NT2/D1 (cell line): ENCODE measurements around the gene ROR1.

Source experiments
- DNase-seq: peaks from one replicate; pipeline ENCODE4 v3.0.0-alpha.2; 2011; ENCODE audit warnings: low read depth, low spot score
- H3K27me3 ChIP-seq: 2 replicates; pipeline ENCODE4 v1.6.0; 2011; ENCODE audit warnings: mild to moderate bottlenecking; ENCODE audit not compliant: insufficient read length, insufficient read depth
- H3K36me3 ChIP-seq: 2 replicates; pipeline ENCODE4 v1.6.1; 2011; ENCODE audit warnings: mild to moderate bottlenecking, low read length, mixed read lengths; ENCODE audit not compliant: insufficient read depth, insufficient read length
- H3K4me1 ChIP-seq: 2 replicates; pipeline ENCODE4 v1.5.1; 2011; ENCODE audit not compliant: insufficient read depth, insufficient read length
- H3K4me3 ChIP-seq: 2 replicates; pipeline ENCODE4 v1.5.1; 2011; ENCODE audit warnings: low read depth; ENCODE audit not compliant: insufficient read length
- H3K9ac ChIP-seq: 2 replicates; pipeline ENCODE4 v1.6.0; 2011; ENCODE audit warnings: low read depth; ENCODE audit not compliant: insufficient read length
- H3K9me3 ChIP-seq: 2 replicates; pipeline ENCODE4 v1.5.1; 2011; ENCODE audit warnings: mild to moderate bottlenecking, low read length; ENCODE audit not compliant: insufficient read depth
- SUZ12 ChIP-seq: IDR thresholded peaks from 2 replicates; pipeline ENCODE4 v1.6.1; 2011; ENCODE audit not compliant: insufficient read length, insufficient read depth; ENCODE audit errors: extremely low read depth
- YY1 ChIP-seq: IDR thresholded peaks from 2 replicates; pipeline ENCODE4 v1.6.1; 2011; ENCODE audit not compliant: insufficient read length, insufficient read depth
- ZNF274 ChIP-seq: IDR thresholded peaks from 2 replicates; pipeline ENCODE4 v1.6.1; 2011; ENCODE audit warnings: mild to moderate bottlenecking, low read depth, low read length

The ROR1 gene

GRCh38 chr1:63960326-63960725 is 186.5 kb downstream of the ROR1 start:
- TF ChIP-seq YY1 (no peak), ZNF274 (no peak), SUZ12 (no peak)
- Histone ChIP-seq H3K9ac (no peak overlapping the region), H3K36me3 (no peaks in the 10 kb centered on the region), H3K4me1 (no peaks in the 10 kb centered on the region), H3K4me3 (no peak overlapping the region), H3K27me3 (no peaks in the 10 kb centered on the region), H3K9me3 (peaks cover 7% of the 10 kb centered on the region; the same call in 1 of the 2 replicates)
- no peak for DNase-seq

GRCh38 chr1:63966016-63966415 is 192.2 kb downstream of the ROR1 start:
- no peak for TF ChIP-seq SUZ12
- no peak for TF ChIP-seq YY1
- TF ChIP-seq ZNF274 = no peak
- DNase-seq = no peak
- Histone ChIP-seq H3K9me3 (no peaks in the 10 kb centered on the region; the same call in 1 of the 2 replicates), H3K4me3 (no peak overlapping the region), H3K36me3 (no peaks in the 10 kb centered on the region), H3K27me3 (no peaks in the 10 kb centered on the region), H3K4me1 (no peaks in the 10 kb centered on the region), H3K9ac (no peak overlapping the region)

- H3K27me3 ChIP-seq = no peaks in the 10 kb centered on the region
- no peaks in the 10 kb centered on the region; the same call in 1 of the 2 replicates for H3K9me3 ChIP-seq
- no peak overlapping the region for H3K9ac ChIP-seq
- TF ChIP-seq ZNF274 (no peak), SUZ12 (no peak), YY1 (no peak)
- DNase-seq = no peak
- no peaks in the 10 kb centered on the region for H3K4me1 ChIP-seq
- no peaks in the 10 kb centered on the region for H3K36me3 ChIP-seq
- no peak overlapping the region for H3K4me3 ChIP-seq
Observed at GRCh38 chr1:63967901-63968300, 194.1 kb downstream of the ROR1 start.

GRCh38 chr1:63968663-63969440 is 195.0 kb downstream of the ROR1 start:
- DNase-seq = no peak

GRCh38 chr1:63969441-63969901 is 195.7 kb downstream of the ROR1 start:
- no peaks in the 10 kb centered on the region; the same call in 1 of the 2 replicates for H3K9me3 ChIP-seq
- TF ChIP-seq SUZ12 (no peak), ZNF274 (no peak), YY1 (no peak)
- no peaks in the 10 kb centered on the region for H3K36me3 ChIP-seq
- no peaks in the 10 kb centered on the region for H3K4me1 ChIP-seq
- DNase-seq = no peak
- H3K4me3 ChIP-seq = no peak overlapping the region
- H3K27me3 ChIP-seq = no peaks in the 10 kb centered on the region
- no peak overlapping the region for H3K9ac ChIP-seq

More at GRCh38 chr1:63968663-63969440, 195.0 kb downstream of the ROR1 start:
- no peak overlapping the region for H3K4me3 ChIP-seq
- no peak for TF ChIP-seq ZNF274
- no peak for TF ChIP-seq SUZ12
- no peak for TF ChIP-seq YY1
- H3K9me3 ChIP-seq = no peaks in the 10 kb centered on the region; the same call in 1 of the 2 replicates
- no peak overlapping the region for H3K9ac ChIP-seq
- H3K4me1 ChIP-seq = no peaks in the 10 kb centered on the region
- no peaks in the 10 kb centered on the region for H3K36me3 ChIP-seq
- no peaks in the 10 kb centered on the region for H3K27me3 ChIP-seq

- Histone ChIP-seq H3K4me1 (no peaks in the 10 kb centered on the region), H3K27me3 (no peaks in the 10 kb centered on the region)
- TF ChIP-seq ZNF274 = no peak
- no peak for TF ChIP-seq YY1
- no peak for TF ChIP-seq SUZ12
Observed at GRCh38 chr1:63971557-63971956, 197.7 kb downstream of the ROR1 start.

GRCh38 chr1:63973005-63973419 is 199.2 kb downstream of the ROR1 start:
- no peak for DNase-seq
- H3K36me3 ChIP-seq = no peaks in the 10 kb centered on the region
- H3K9me3 ChIP-seq = no peaks in the 10 kb centered on the region; the same call in 1 of the 2 replicates
- no peak overlapping the region for H3K4me3 ChIP-seq
- H3K9ac ChIP-seq = no peak overlapping the region
- no peaks in the 10 kb centered on the region for H3K27me3 ChIP-seq
- TF ChIP-seq YY1 = no peak
- TF ChIP-seq SUZ12 = no peak
- TF ChIP-seq ZNF274 = no peak
- H3K4me1 ChIP-seq = no peaks in the 10 kb centered on the region

More at GRCh38 chr1:63971557-63971956, 197.7 kb downstream of the ROR1 start:
- H3K4me3 ChIP-seq = no peak overlapping the region
- DNase-seq = no peak
- H3K9me3 ChIP-seq = no peaks in the 10 kb centered on the region; the same call in 1 of the 2 replicates
- H3K36me3 ChIP-seq = no peaks in the 10 kb centered on the region
- no peak overlapping the region for H3K9ac ChIP-seq
